ENCODE data around the gene MAFF.

Gene MAFF

DNA sequence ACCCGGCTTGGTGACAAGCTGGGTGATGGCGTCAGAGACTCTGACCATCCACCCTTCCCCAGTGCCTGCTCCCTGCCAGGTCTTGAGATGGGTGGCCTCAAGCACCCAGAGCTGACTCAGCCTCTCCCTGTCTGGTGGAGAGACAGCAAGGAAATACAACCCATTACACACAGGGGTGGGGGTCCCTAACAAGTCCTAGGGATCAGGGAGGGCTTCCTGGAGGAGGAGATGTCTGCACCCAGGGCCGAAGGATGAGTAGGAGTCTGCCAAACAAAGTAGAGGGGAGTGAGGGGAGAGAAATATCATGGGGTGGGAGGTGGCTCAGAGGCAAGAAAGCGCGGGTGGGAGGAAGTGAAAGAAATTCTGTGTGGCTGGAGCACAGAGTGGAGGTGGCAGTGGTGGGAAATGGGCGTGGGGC lies 6.8 kb downstream of the MAFF start:
- DNase-seq: no peak
- Histone ChIP-seq H3K27me3 (no peaks in the 10 kb centered on the region), H3K4me1 (no peaks in the 10 kb centered on the region), H3K4me3 (ENCODE audit: low read depth, low read length) (no peak overlapping the region), H3K36me3 (no peaks in the 10 kb centered on the region), H3K9me3 (no peaks in the 10 kb centered on the region)
- TF ChIP-seq, protein P1, sequence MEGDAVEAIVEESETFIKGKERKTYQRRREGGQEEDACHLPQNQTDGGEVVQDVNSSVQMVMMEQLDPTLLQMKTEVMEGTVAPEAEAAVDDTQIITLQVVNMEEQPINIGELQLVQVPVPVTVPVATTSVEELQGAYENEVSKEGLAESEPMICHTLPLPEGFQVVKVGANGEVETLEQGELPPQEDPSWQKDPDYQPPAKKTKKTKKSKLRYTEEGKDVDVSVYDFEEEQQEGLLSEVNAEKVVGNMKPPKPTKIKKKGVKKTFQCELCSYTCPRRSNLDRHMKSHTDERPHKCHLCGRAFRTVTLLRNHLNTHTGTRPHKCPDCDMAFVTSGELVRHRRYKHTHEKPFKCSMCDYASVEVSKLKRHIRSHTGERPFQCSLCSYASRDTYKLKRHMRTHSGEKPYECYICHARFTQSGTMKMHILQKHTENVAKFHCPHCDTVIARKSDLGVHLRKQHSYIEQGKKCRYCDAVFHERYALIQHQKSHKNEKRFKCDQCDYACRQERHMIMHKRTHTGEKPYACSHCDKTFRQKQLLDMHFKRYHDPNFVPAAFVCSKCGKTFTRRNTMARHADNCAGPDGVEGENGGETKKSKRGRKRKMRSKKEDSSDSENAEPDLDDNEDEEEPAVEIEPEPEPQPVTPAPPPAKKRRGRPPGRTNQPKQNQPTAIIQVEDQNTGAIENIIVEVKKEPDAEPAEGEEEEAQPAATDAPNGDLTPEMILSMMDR (IDR thresholded peaks at IDR 0.05; ENCODE audit: low read depth, low read length): no peak

DNA sequence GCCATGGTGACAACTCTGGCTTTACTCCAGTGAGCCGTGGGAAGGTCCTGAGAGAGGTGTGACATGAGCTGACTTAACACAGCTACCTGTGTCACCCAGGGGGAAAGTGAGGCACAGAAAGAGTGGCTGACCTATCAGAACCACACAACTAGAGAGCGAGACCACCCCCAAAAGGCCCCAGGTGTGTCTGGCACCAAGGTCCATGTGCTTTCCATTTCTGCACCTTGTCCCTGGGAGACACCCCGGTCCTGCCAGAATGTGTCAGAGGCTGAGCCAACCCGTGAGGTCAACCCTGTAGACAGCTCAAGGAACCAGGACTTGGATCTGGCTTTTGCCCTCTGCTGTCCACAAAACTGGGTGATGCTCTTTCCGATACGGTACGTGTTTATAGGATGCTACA lies 9.8 kb downstream of the MAFF start:
- no peak for DNase-seq
- Histone ChIP-seq H3K27me3 (no peaks in the 10 kb centered on the region), H3K4me1 (peaks cover 6% of the 10 kb centered on the region; the same call in 1 of the 2 replicates), H3K36me3 (no peaks in the 10 kb centered on the region), H3K9me3 (no peaks in the 10 kb centered on the region), H3K4me3 (ENCODE audit: low read depth, low read length) (no peak overlapping the region)
- TF ChIP-seq, protein P1 (IDR thresholded peaks at IDR 0.05; ENCODE audit: low read depth, low read length): no peak

DNA sequence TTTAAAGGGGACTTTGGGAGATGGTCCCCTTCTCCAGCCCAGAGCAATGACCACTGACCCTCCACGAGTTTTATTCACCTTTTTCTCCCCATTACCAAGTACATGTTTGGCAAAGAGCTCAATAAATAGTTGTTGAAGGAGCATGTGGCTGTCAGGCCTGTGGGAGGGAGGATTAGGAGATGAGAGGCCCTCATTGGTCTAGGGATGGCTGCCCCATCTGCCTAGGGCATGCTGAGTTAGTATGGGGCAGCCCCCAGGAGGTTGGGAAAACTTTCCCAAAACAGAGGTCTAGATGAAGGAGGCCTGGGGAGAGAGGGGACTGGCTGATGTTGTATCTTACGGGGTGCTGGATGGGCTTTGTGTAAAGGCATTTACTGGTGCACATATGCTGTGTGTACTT lies 10.6 kb downstream of the MAFF start:
- H3K4me1 ChIP-seq: peaks cover 6% of the 10 kb centered on the region; the same call in 1 of the 2 replicates
- TF ChIP-seq, protein P1 (IDR thresholded peaks at IDR 0.05; ENCODE audit: low read depth, low read length): no peak
- DNase-seq: no peak
- H3K27me3 ChIP-seq: no peaks in the 10 kb centered on the region
- no peaks in the 10 kb centered on the region for H3K9me3 ChIP-seq
- no peaks in the 10 kb centered on the region for H3K36me3 ChIP-seq
- no peak overlapping the region for H3K4me3 ChIP-seq (ENCODE audit: low read depth, low read length)

DNA sequence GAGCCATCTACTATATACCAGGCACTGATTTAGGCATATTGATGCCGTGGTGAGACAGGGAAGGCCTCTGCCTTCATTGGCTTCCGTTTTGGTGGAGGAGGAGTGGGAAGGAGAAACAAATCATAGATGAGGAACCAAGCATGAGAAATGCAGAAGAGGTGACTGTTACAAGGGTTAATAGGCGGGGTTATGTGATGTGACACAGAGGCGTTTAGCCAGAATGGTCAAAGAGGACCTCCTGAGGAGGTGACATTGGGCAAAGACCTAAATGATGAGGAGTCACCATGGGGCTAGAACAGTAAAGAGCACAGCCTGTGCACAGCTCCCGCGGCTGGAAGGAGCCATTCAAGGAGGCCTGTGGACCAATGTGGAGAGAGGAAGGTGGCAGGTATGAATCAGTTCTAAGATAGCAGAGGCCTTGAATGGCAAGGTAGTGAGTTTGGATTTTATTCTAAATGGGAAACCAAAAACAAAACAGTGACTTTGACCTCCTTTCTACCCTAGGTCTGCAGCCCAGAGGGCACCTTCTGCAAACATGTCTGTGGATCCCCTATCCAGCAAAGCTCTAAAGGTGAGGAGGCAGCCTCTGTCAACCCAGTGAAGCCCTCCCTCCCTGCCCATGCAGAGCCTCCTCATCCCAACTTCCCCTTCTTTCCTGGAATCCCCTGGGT lies 11.7 kb downstream of the MAFF start:
- Histone ChIP-seq H3K36me3 (no peaks in the 10 kb centered on the region), H3K4me1 (peaks cover 6% of the 10 kb centered on the region; the same call in 1 of the 2 replicates), H3K27me3 (no peaks in the 10 kb centered on the region), H3K9me3 (no peaks in the 10 kb centered on the region), H3K4me3 (ENCODE audit: low read depth, low read length) (no peak overlapping the region)
- DNase-seq: no peak
- TF ChIP-seq, protein P1 (IDR thresholded peaks at IDR 0.05; ENCODE audit: low read depth, low read length): no peak

DNA sequence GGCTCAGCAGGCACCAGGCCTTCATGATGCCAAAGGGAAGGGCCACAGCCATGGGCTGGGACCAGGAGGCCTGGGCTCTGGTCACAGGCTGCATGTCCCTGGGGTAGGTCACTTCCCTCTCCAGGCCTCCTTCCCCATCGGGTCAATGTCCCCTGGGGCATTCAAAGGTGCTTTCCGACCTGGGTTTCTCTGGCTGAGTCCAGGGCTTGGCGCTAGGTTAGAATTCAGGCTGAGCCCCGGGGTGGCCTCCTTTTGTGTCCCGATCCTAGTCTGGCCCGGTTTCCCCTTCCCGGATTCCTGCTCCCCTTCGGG lies 12.2 kb downstream of the MAFF start:
- H3K27me3 ChIP-seq: no peaks in the 10 kb centered on the region
- peaks cover 6% of the 10 kb centered on the region; the same call in 1 of the 2 replicates for H3K4me1 ChIP-seq
- TF ChIP-seq, protein P1 (IDR thresholded peaks at IDR 0.05; ENCODE audit: low read depth, low read length): no peak
- no peaks in the 10 kb centered on the region for H3K36me3 ChIP-seq
- H3K9me3 ChIP-seq: no peaks in the 10 kb centered on the region
- DNase-seq: no peak
- H3K4me3 ChIP-seq (ENCODE audit: low read depth, low read length): peak overlapping the region; percentile 26

DNA sequence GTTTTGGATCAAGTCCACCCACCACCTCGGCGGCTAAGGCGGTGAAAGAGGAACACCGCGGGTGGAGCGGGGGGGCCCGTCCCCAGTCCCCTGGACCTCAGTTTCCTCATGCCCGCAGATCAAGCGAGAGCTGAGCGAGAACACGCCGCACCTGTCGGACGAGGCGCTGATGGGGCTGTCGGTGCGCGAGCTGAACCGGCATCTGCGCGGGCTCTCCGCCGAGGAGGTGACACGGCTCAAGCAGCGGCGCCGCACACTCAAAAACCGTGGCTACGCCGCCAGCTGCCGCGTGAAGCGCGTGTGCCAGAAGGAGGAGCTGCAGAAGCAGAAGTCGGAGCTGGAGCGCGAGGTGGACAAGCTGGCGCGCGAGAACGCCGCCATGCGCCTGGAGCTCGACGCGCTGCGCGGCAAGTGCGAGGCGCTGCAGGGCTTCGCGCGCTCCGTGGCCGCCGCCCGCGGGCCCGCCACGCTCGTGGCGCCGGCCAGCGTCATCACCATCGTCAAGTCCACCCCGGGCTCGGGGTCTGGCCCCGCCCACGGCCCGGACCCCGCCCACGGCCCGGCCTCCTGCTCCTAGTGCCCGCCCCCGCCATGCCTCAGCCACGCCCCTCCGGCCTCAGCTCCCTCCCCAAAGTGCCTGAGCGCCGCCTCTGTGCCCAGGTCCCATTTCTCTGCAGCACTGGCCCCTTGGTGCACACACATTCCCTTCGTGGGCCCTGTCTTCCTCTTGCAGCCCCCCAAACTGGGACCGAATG lies 12.7 kb downstream of the MAFF start:
- TF ChIP-seq, protein P1 (IDR thresholded peaks at IDR 0.05; ENCODE audit: low read depth, low read length): no peak
- H3K4me3 ChIP-seq (ENCODE audit: low read depth, low read length): peak overlapping the region; percentile 26
- DNase-seq: peak; percentile 91

More for the DNA sequence above, 12.7 kb downstream of the MAFF start:
- Histone ChIP-seq H3K27me3 (no peaks in the 10 kb centered on the region), H3K36me3 (no peaks in the 10 kb centered on the region), H3K9me3 (no peaks in the 10 kb centered on the region), H3K4me1 (peaks cover 6% of the 10 kb centered on the region; the same call in 1 of the 2 replicates)

All from BE2C (cell line).